Coronary artery (tissue), 2 donors: ENCODE data around the gene ANKS6.

Experiments
- DNase-seq: peaks from one replicate; pipeline ENCODE4 v3.0.0-alpha.2; 2017; ENCODE audit warnings: low spot score
- H3K27ac ChIP-seq, 2 donors: fragments of 200-600 bp; sonication (generic); one replicate each; pipeline ENCODE4 v1.5.1; 2016 to 2019
- H3K4me3 ChIP-seq: fragments of 200-600 bp; sonication (generic); 2 replicates; pipeline ENCODE4 v1.5.1; 2016; ENCODE audit warnings: mild to moderate bottlenecking, moderate library complexity
- TF ChIP-seq, protein P1 (sequence below): fragments of 200-600 bp; sonication (generic); IDR thresholded peaks from one replicate; pipeline ENCODE4 v1.5.1; 2019; ENCODE audit warnings: antibody characterized with exemption

ANKS6 gene

DNA sequence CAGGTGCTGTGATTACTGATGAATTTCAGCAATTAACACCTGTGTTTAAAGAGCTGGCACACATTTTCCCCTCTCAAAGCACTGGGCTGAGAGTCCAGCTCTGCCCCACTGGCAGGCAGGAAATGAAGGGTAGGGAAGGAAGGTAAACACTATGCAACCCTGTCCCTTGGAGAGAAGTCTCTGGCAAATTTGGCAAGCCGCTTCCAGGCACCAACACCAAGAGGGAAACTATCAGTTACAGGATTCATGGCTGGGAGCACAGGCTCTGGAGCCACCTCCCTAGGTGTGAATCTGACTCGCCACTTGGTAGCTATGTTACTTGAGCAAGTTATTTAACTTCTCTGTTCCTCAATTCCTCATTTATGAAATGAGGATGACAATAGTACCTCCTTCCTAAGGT is 3.3 kb downstream of the ANKS6 start:
- DNase-seq = no peak

DNA sequence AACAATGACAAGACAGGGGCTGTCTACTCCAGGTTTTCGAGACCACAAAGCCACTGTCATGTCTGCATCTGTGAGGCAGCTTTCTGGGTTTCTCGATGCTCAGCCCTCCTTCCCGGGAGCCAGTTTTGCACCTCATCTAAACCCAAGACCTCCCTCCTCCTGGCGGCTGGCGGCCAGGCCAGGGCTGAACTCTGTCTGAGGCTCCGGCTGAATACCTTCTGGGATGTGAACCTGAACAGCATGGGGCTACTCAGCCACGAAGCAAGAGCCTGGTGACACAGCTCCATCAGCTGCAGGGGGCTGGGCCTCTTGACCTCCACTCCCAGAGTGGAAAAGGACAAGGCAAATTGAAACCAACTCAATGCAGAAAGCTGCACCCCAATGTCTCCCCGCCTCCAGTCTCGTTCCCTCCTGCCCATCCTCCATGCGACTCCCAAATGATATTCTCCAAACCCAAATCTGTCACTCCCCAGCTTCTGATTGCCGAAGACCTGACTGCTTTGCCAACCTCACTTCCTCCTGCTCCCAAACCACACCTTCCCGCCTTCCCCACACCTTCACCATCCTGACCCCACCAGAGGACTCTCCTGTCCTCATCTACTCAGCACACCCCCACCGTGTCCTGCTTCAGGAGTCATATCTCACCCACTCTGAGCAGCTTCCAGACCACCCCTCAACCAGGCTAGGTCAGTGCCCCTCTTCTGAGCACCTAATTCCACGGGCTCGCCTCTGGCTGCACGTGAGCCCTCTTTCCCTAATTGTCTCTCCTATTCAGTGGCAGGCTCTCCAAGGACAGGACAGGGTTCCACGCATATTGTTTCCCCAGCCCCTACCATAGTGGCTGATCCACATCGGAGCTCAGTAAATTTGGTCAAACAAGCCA is 4.5 kb downstream of the ANKS6 start:
- TF ChIP-seq, protein P1, sequence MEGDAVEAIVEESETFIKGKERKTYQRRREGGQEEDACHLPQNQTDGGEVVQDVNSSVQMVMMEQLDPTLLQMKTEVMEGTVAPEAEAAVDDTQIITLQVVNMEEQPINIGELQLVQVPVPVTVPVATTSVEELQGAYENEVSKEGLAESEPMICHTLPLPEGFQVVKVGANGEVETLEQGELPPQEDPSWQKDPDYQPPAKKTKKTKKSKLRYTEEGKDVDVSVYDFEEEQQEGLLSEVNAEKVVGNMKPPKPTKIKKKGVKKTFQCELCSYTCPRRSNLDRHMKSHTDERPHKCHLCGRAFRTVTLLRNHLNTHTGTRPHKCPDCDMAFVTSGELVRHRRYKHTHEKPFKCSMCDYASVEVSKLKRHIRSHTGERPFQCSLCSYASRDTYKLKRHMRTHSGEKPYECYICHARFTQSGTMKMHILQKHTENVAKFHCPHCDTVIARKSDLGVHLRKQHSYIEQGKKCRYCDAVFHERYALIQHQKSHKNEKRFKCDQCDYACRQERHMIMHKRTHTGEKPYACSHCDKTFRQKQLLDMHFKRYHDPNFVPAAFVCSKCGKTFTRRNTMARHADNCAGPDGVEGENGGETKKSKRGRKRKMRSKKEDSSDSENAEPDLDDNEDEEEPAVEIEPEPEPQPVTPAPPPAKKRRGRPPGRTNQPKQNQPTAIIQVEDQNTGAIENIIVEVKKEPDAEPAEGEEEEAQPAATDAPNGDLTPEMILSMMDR = no peak
- H3K4me3 ChIP-seq = no peak overlapping the region
- H3K27ac ChIP-seq = peak overlapping the region; percentile 14 to 55
- DNase-seq = peak; percentile 68

More for the DNA sequence above, 3.3 kb downstream of the ANKS6 start:
- no peak overlapping the region for H3K4me3 ChIP-seq
- no peak overlapping the region for H3K27ac ChIP-seq
- TF ChIP-seq, protein P1 = no peak

DNA sequence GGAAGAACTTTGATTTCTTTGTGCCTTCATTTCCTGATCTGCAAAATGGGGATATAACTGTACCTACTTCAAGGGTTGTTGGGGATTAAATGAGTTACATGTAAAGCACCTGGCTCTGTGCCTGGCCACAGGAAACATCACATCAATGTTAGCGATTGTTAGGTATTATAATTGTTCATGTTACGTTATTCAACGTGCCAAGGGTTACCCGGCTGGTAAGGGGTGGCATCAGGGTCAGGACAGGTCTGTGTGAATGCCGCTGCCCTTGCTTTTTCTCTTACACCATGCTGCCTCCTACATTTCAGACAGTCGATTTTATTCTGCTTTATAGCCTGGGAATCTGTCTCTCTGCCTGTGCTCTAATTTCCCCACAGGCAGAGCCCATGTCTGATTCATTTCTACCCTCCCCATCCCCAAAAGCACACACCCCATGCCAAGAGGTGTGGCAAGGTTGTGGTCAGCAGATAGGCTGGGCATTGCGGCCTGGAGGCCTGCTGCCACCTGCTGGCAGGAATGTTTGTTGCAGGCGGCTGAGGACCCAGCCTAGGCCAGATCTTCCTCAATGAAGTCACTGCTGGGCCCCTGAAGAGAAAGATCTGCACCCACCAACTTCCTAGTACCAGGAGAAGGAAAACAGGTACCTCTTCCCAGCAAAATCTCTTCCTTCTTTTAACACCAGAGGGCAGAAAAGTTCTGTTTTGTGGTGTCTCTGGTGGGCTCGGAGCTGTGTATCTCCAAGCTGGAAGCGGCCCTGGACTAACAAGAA is 5.3 kb downstream of the ANKS6 start:
- TF ChIP-seq, protein P1 = peak; percentile 99
- H3K4me3 ChIP-seq = no peak overlapping the region
- DNase-seq = peak; percentile 91
- peak overlapping the region; percentile 14 to 57 for H3K27ac ChIP-seq

DNA sequence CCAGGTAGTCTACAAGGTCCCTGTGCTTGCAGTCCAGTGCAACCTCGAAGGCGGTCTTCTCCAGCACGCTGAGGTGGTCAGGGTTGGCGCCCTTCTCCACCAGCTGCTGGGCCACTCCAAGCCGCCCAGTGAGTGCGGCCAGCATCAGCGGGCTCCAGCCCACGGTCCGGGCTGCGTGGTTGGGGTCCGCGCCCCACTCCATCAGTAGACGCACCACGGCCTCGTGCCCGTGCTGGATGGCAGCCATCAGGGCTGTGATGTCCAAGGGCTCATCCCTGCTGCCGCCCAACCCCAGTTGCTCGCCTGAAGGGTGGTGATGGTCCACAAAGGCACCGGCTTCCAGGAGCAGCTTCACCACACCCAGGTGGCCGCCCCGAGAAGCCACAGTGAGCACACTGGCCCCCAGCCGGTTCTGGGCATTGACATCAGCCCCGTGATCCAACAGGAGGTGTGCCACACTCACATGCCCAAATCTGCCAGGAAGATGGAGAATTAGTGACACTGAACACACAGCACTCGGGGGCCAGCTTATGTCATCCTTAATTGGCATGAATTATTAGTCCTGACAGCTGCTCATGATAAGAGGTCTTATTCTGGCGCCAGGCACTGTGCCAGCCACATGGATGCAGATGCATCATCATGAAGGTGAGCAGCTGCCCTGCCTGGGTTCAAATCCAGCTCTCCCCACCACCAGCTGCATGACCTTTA is 6.1 kb downstream of the ANKS6 start:
- no peak overlapping the region for H3K4me3 ChIP-seq
- H3K27ac ChIP-seq = peak overlapping the region in 1 of 2 donors; percentile 57
- no peak for DNase-seq
- TF ChIP-seq, protein P1 = no peak

DNA sequence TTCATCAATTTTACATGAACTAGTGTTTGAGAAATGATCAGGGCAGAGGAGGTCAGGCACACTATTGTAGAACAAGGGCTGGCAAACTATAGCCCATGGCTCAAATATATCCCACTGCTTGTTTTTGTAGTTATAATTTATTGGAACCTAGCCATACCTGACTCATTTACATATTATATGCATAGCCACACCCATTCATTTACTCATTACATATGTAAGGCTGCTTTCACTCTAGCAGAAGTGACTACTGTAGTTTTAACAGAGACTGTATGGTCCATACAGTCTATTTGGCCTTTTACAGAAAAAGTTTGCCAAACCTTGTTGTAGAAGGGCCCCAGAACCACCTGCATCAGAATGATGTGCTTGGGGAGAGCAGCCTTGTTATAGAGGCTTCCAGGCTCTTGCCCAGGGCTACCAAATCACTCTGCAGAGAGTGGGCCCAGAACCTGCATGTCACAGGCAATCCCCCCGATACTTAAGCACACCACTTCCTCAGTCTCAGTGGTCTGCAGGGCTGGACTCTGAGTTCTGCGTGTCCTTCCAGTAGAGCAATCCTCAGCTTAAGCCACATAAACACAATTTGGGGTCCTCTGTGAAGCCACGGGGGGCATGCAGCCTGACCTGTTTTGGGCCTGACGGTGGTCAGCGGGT is 6.7 kb downstream of the ANKS6 start:
- no peak for DNase-seq
- no peak overlapping the region for H3K27ac ChIP-seq
- H3K4me3 ChIP-seq = no peak overlapping the region
- TF ChIP-seq, protein P1 = no peak

DNA sequence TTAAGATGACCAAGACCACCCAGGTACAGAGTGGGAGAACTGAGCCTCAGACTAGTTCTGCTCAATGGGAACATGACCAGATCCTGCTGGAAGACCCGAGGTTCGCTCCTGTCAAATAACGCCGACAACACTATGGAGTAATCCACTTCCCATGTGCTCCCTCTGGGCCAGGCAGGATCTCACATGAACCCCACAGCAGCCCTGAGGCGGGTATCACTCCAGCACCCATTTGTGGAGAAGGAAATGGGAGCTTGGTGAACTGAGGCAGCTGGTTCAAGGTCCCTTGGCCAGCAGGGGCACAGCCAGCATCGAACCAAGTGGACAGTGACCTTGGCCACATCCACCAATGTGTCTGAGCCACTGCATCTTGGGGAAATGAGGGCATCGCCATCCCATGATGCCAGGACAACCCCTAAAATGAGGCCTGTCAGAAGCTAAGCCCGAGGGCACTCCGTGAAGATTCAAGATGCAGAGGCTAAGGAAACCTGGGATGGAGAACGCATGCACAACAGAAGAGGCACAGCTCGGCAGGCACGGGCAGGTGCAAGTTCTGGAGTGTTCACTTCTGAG is 8.5 kb downstream of the ANKS6 start:
- Histone ChIP-seq H3K4me3 (no peak overlapping the region), H3K27ac (no peak overlapping the region)
- TF ChIP-seq, protein P1 = no peak
- DNase-seq = no peak
